Activated CD8-positive, alpha-beta memory T cell treated with anti-CD3 and anti-CD28 coated beads, Interleukin-2, amount 50 U/mL, for 1 hour (primary cell): ENCODE measurements around the gene DUSP1.
"Not testable (repeated sequence)": the region's sequence is repeated elsewhere in the genome, so short reads cannot be mapped to it uniquely, and the experiment has no call there.

Source experiments
- DNase-seq: peaks from one replicate; pipeline ENCODE4 v3.0.0-alpha.2; 2020; ENCODE audit errors: extremely low read depth

The DUSP1 gene

GRCh38 chr5:172797771-172798191 lies 26.8 kb upstream of the DUSP1 start:
- DNase-seq: no peak

DNA sequence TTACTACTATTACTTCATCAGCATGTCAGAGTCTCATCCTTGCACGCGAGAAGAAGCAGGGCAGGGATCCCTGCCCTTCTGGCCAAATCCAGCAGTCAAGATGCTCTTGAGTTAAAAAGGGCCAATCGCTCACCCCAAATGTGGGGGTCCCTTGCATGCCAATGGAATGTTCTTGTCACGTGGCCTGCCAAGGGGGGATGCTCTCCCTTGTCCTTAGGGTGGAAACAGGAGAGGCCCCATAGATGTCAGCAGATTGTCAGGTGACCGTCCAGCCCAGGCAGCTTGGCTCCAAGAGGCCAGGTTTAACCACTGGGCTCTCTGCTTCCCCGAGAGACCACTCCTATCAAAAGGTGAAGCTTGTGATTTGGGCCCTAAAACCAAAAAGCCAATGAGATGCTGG lies 25.3 kb upstream of the DUSP1 start:
- DNase-seq: no peak

- DNase-seq: no peak
Measured at GRCh38 chr5:172795318-172795977, 24.5 kb upstream of the DUSP1 start.

DNA sequence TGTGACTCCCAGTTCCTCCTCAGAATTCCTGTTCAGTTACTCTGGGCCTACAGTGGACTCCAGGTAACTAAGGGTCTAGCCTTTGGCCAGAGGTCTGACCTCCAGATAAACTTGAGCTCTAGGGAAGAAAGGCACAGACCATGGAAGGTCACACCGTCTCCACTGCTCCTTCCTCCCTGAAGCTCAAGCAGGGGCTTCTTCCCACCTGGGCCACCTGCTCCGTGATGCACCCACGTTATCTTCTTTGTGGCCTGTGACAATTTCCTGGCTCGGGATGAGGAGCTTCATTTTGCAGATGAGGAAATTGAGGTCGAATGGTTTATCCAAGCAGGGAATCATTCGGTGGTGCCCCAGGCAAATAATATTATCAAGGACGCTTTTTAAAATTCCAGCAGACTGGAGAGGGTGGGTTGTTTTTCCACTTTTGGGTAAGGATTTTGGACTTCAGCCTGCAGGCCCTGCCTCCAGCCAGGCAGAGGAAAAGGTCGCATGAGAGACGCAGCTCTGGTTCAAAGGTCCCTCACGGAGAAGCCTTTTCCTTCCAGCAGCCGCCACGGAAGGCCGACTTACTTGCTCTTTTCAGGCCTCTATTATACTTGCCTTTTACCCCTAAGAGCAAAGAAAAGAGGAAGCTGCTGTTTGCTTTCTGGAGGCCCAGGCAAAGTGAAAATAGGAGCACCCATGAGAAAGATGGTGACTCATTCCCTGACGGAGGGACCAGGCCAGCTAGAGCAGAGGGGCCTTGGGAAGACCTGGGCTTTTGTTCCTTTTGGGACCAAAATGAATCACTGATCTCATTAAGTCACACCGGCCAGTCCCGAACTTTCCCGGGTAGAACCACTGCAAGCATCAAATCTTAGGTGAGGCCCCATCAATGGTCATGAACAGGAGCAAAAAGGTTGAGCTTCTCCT lies 22.8 kb upstream of the DUSP1 start:
- no peak for DNase-seq

- no peak for DNase-seq
Measured at GRCh38 chr5:172792701-172793570, 21.9 kb upstream of the DUSP1 start.

DNA sequence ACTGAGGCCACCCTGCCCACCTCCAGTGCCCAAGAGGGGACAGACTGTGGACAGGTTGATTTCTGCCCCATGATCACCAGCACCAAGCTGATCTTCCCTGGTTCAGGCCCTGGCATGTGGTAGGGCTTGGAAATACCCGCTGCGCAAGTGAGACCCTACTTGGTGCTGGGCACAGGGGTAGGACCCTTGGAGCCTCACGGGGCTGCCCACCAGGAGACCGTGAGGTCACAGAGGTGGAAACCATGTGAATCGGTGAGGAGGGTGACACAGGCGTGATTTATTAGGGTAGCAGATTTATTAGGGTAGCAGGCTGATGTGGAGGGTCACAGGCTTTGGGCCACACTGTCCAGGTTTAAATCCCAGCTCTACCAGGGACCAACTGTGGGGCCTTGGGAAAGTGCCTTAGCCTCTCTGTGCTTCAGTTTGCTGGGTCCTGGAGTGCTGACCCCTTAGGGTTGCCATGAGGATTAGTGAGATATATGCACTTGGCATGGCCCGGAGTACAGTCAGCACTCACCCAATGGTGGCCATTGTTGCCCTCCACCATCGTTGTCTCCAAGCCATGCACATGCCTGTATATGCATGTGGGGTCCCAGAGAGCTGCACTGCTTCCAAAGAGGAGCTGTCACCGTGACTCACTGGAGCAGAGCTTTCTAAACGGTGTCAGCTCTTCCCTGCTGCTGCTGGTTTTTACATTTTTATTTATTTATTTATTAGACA lies 20.9 kb upstream of the DUSP1 start:
- DNase-seq: no peak

GRCh38 chr5:172791286-172791685 lies 20.3 kb upstream of the DUSP1 start:
- no peak for DNase-seq

- no peak for DNase-seq
Measured at GRCh38 chr5:172790496-172790889, 19.5 kb upstream of the DUSP1 start.

DNA sequence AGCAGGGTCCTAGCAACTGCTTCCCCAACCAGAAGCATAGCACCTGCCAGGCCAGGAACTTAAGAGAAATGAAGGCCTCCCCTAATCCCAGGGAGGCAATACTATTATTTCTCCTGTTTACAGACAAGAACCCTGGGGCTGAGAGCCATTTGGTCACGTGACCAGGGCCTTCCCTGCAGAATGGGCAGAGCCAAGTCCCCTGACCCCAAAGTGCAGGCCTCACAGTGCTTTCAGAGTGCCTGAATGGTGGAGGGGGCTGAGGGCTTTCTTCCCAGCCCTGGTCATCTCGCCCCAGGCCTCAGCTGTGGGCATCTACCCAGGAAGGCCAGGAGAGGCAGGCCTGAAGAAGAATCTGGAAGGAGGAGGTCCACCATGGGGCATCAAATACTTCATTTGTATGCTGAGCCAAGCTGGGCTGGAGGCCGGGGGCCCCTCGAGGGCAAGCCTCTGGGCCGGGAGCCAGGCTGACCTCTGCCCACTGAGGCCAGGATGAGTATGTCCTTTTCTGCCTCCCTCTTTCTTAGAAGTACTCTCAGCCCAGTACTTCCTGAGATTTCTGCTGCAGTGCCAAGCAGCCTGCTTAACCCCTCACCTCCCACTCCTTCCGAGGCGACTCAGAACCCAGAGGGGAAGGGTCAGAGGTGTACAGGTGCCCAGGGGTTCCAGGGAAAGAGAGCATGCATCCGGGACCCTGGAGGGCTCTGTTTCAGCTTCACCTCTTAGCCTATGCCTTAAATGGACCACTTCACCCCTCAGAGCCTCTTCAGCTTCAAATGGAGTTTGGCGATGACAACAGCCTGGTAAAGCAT lies 18.9 kb upstream of the DUSP1 start:
- DNase-seq: no peak

DNA sequence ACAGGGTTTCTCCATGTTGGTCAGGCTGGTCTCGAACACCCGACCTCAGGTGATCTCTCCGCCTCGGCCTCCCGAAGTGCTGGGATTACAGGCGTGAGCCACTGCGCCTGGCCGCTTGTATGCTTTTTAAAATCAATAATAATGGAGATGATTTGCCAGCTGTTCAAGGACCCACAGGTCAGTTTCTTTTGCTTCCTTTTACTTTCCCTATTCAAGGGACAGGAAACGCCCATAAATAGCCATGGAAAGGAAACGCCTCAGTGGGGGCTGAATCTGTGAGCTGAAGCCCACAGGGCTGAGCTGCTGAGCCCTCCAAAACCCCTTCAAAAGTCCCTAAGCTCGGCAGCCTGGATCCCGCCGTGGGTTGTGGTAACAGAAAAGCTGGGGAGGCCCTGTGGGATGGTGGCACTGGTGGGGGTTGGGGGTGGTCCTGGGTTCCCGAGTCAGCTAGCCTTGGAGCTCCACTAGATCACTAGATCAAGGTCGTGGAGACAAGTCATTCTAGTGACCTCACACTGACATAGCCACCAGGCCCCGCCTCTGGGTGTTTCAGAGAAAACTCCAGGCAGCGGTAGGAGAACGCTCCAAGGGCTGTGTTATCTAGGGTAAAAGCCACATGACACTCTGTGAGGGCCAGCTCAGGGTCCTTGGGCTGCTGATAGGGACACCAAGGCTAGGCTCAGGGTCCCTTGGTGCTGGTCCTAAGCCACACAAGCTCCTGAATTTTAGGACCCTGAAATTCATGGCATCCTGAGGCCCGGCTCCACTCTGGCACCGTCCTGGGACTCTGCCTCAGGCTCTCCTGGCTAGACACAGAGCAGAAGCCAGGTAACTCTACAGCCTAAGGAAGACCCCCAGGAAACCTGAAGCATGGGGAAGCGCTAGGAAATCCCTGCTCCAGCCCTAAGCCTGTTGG lies 18.0 kb upstream of the DUSP1 start:
- no peak for DNase-seq

GRCh38 chr5:172787538-172787937 lies 16.5 kb upstream of the DUSP1 start:
- DNase-seq: not testable (repeated sequence)

DNA sequence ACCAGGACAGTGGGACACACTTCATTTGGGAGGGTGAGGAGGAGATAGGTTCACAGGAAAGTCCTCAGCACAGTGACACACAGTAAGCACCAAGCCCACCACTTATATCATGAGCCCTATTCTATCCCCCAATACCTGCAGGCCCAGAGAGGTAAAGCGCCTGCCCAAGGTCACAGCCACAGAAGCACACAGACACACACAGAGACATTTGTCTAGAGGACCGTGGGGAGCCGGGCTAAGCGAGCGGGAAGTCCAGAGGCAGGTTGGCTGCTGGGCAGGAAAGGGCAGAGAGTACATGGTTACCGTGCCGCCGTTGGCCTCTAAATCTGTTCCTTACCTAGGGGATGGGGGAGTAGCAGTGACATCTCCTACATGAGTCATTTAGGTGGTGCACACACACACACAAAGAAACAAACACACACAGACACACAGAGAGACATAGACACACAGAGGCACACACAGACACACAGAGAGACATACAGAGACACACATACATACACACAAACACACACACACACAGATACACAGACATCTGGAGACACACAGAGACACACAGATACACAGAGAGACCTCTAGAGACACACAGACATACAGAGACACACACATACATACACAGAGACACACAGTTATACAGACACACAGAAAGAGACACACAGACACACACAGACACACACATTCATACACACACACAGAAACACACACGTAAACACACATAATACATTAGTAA lies 15.9 kb upstream of the DUSP1 start:
- DNase-seq: no peak

- no peak for DNase-seq
Measured at GRCh38 chr5:172785429-172786088, 14.6 kb upstream of the DUSP1 start.

- not testable (repeated sequence) for DNase-seq
Measured at GRCh38 chr5:172784162-172784561, 13.2 kb upstream of the DUSP1 start.

GRCh38 chr5:172783319-172783718 lies 12.3 kb upstream of the DUSP1 start:
- DNase-seq: not testable (repeated sequence)

DNA sequence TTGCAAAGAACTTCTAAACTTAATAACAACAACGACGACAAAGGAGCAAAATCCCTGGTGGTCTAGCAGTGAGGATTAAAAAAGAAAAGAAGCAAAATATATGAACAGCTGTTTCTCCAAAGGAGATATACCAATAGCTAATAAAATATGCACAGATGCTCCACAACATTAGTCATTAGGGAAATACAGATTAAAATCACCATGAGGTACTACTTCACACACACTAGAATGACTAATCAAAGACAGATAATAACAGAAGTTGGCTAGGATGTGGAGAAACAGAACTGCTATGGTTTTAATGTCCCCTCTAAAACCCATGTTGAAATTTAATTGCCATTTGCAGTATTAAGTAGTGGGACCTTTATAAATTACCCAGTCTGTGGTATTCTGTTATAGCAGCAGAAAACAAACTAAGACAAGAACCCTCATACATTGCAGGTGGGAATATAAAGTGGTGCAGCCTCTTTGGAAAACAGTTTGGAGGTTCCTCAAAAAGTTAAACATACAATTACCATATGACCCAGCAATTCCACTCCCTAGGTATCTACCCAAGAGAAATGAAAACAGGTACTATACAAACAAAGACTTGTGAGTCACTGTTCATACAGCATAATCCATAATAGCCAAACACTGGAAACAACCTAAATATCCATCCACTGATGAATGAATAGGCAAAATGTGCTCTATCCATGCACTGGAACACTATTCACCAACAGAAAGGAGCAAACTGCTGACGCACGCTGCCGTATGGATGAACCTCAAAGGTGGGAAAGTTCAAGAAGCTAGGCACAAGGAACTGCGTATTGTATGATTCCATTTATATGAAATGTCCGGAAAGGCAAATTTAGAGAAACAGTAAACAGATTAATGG lies 11.4 kb upstream of the DUSP1 start:
- DNase-seq: no peak

- no peak for DNase-seq
Measured at GRCh38 chr5:172779691-172780341, 8.8 kb upstream of the DUSP1 start.
